ENCODE measurements around the gene LRTM2. TPM values are rescaled to one million over a fixed set of nuclear protein-coding genes. Genes with fewer than 3 reads are reported as not detected.

LRTM2 gene
- total RNA-seq, 4 donors from 2014 or later, result not detected

- in situ Hi-C loops (cut with MboI; ENCODE audit: low pct_ligation_motif_present in 1 of 4, low pct_unique_long_range_greater_than_20kb in 1 of 4, low sequenced_read_pairs in 3 of 4), result no loop called here
- Histone ChIP-seq H3K4me3 (no peak overlapping the region), H3K36me3 (no peaks in the 10 kb centered on the region), H3K27ac (no peak overlapping the region), H3K9me3 (no peaks in the 10 kb centered on the region), H3K4me1 (no peaks in the 10 kb centered on the region), H3K27me3 (peaks cover 4% of the 10 kb centered on the region)
- TF ChIP-seq POLR2AphosphoS5 (IDR thresholded peaks at IDR 0.05), result no peak
- TF ChIP-seq POLR2A (IDR thresholded peaks at IDR 0.05), result no peak
- TF ChIP-seq EP300 (IDR thresholded peaks at IDR 0.05; ENCODE audit: low read depth), result no peak
- TF ChIP-seq CTCF (IDR thresholded peaks at IDR 0.05), result no peak
- intact Hi-C loops (cut with DNase I; ENCODE audit: low total_unique reads), result no loop called here
- WGBS, 2 donors (ENCODE audit: low coverage in 1 of 2), result 79 to 100% methylated on average over 2 to 7 of the region's 7 CpGs
- no peak for DNase-seq
These were observed 52.1 kb downstream of the LRTM2 start for GRCh38 chr12:1872448-1872847.

- Histone ChIP-seq H3K27ac (no peak overlapping the region), H3K9me3 (no peaks in the 10 kb centered on the region), H3K4me1 (no peaks in the 10 kb centered on the region), H3K36me3 (no peaks in the 10 kb centered on the region), H3K4me3 (no peak overlapping the region), H3K27me3 (no peaks in the 10 kb centered on the region)
- DNase-seq, result no peak
- intact Hi-C loops (cut with DNase I; ENCODE audit: low total_unique reads) (no loop called here), in situ Hi-C loops (cut with MboI; ENCODE audit: low pct_ligation_motif_present in 1 of 4, low pct_unique_long_range_greater_than_20kb in 1 of 4, low sequenced_read_pairs in 3 of 4) (no loop called here)
- no peak for TF ChIP-seq CTCF (IDR thresholded peaks at IDR 0.05)
- no peak for TF ChIP-seq EP300 (IDR thresholded peaks at IDR 0.05; ENCODE audit: low read depth)
- TF ChIP-seq POLR2A (IDR thresholded peaks at IDR 0.05), result no peak
- no peak for TF ChIP-seq POLR2AphosphoS5 (IDR thresholded peaks at IDR 0.05)
- 67 to 81% methylated on average over 3 to 5 of the region's 5 CpGs for WGBS, 2 donors (ENCODE audit: low coverage in 1 of 2)
These were observed 53.5 kb downstream of the LRTM2 start for GRCh38 chr12:1873531-1874510.

- intact Hi-C loops (cut with DNase I; ENCODE audit: low total_unique reads) (no loop called here), in situ Hi-C loops (cut with MboI; ENCODE audit: low pct_ligation_motif_present in 1 of 4, low pct_unique_long_range_greater_than_20kb in 1 of 4, low sequenced_read_pairs in 3 of 4) (no loop called here)
- H3K9me3 ChIP-seq, result no peaks in the 10 kb centered on the region
- H3K4me1 ChIP-seq, result no peaks in the 10 kb centered on the region
- 73% methylated on average over 6 of the region's 6 CpGs; no CpG with 5 or more reads in 1 of the 2 donors for WGBS, 2 donors (ENCODE audit: low coverage in 1 of 2)
- H3K36me3 ChIP-seq, result no peaks in the 10 kb centered on the region
- no peak for DNase-seq
- no peaks in the 10 kb centered on the region for H3K27me3 ChIP-seq
- H3K4me3 ChIP-seq, result no peak overlapping the region
- no peak for TF ChIP-seq EP300 (IDR thresholded peaks at IDR 0.05; ENCODE audit: low read depth)
- no peak for TF ChIP-seq POLR2AphosphoS5 (IDR thresholded peaks at IDR 0.05)
- no peak for TF ChIP-seq POLR2A (IDR thresholded peaks at IDR 0.05)
- TF ChIP-seq CTCF (IDR thresholded peaks at IDR 0.05), result no peak
- H3K27ac ChIP-seq, result no peak overlapping the region
These were observed 55.2 kb downstream of the LRTM2 start for GRCh38 chr12:1875608-1876007.

GRCh38 chr12:1876086-1876485 is 55.7 kb downstream of the LRTM2 start:
- Histone ChIP-seq H3K4me1 (no peaks in the 10 kb centered on the region), H3K27me3 (no peaks in the 10 kb centered on the region), H3K27ac (no peak overlapping the region), H3K36me3 (no peaks in the 10 kb centered on the region), H3K9me3 (no peaks in the 10 kb centered on the region), H3K4me3 (no peak overlapping the region)
- WGBS, 2 donors (ENCODE audit: low coverage in 1 of 2), result 70 to 91% methylated on average over 2 to 3 of the region's 3 CpGs
- intact Hi-C loops (cut with DNase I; ENCODE audit: low total_unique reads) (no loop called here), in situ Hi-C loops (cut with MboI; ENCODE audit: low pct_ligation_motif_present in 1 of 4, low pct_unique_long_range_greater_than_20kb in 1 of 4, low sequenced_read_pairs in 3 of 4) (no loop called here)
- no peak for DNase-seq
- no peak for TF ChIP-seq POLR2AphosphoS5 (IDR thresholded peaks at IDR 0.05)
- TF ChIP-seq CTCF (IDR thresholded peaks at IDR 0.05), result no peak
- no peak for TF ChIP-seq POLR2A (IDR thresholded peaks at IDR 0.05)
- no peak for TF ChIP-seq EP300 (IDR thresholded peaks at IDR 0.05; ENCODE audit: low read depth)

Measured in transverse colon (tissue), 4 donors.